ENCODE measurements around the gene OCA2.

The OCA2 gene

DNA sequence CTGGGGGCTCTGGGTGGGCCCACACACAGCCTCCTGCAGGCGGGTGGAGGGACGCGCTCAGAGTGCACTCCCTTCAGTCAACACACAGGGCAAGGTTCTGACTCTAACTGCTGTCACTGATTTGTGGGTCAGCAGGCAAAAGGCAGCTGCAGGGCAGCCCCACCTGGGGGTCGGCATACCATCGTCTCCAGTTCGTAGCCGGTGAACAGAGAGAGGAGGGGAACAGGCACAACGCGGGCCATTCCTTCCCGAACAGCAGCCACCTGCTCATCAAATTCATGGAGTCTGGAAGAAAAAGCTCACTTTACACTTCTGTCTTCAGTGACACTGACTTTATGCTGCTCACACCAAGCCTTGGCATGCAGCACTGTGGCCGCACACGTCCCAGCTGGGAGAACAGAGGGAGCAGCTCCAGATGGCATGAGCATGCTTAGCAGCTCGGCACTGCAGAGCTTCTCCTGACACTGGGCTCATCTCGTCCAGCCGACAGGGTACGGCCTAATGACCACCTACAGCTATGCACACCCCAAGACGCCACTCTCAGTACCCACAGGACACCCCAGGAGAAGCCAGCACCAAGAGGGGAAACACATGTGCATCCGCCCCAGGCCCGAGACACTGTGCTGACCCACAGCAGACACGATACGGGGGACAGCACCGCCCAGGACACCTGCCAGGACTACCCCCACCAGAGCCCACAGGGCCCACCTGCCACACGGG lies 14.4 kb upstream of the OCA2 start:
- DNase-seq (ENCODE audit: insufficient read length, low spot score), result no peak
- TF ChIP-seq, protein P1, sequence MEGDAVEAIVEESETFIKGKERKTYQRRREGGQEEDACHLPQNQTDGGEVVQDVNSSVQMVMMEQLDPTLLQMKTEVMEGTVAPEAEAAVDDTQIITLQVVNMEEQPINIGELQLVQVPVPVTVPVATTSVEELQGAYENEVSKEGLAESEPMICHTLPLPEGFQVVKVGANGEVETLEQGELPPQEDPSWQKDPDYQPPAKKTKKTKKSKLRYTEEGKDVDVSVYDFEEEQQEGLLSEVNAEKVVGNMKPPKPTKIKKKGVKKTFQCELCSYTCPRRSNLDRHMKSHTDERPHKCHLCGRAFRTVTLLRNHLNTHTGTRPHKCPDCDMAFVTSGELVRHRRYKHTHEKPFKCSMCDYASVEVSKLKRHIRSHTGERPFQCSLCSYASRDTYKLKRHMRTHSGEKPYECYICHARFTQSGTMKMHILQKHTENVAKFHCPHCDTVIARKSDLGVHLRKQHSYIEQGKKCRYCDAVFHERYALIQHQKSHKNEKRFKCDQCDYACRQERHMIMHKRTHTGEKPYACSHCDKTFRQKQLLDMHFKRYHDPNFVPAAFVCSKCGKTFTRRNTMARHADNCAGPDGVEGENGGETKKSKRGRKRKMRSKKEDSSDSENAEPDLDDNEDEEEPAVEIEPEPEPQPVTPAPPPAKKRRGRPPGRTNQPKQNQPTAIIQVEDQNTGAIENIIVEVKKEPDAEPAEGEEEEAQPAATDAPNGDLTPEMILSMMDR (IDR thresholded peaks at IDR 0.05; ENCODE audit: insufficient read depth, missing control alignments), result no peak
- no peak for FAIRE-seq

DNA sequence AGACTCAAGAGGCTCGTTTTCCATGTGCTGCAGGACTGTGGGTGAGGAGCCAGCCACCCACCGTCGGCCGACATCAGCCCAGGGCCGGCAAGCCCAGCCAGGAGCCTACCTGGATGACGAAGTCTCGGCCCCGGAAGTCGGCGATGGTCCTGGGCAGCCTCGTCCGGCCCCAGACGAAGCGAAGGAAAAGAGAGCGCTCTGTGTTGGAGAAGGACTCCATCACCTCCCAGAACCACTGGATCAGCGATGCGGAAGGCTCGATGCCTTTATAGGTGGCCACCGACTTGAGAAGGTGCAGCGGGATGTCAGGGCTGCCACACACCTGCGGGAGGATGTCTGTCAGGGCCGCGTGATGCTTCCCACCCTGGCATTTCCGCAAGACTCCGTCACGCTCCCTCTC lies 13.8 kb upstream of the OCA2 start:
- FAIRE-seq, result no peak
- TF ChIP-seq, protein P1 (IDR thresholded peaks at IDR 0.05; ENCODE audit: insufficient read depth, missing control alignments), result no peak
- DNase-seq (ENCODE audit: insufficient read length, low spot score), result no peak

DNA sequence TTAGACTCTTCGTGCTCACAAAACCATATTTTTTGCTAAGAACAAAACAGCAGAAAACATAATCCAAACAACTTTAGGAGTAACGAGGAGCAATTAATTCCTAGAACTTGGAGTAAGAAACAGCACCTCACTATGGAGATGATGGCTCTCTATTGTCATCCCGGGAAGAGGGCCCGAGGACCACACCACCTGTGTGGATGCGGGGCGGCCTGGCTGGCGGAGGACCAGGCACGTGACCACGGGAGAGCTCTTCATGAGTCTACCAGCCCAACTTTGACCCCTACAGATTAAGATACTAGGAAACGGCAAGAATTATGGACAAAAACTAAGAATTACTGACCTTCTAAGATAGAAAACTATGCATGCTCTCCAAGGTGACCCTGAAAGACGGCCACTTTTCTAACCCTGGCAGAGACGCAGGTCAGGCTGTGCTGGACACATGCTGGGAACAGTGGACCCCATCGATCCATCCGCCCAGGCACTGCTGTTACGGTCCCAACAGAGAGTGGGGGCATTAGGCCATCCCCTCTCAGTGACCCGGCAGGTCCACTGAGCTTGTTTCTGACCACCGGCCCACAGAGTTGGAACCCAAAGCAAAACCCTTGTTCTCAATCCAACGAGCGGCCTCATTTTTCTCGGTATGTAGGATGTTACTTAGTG lies 13.1 kb upstream of the OCA2 start:
- FAIRE-seq (no peak), DNase-seq (ENCODE audit: insufficient read length, low spot score) (no peak)
- TF ChIP-seq, protein P1 (IDR thresholded peaks at IDR 0.05; ENCODE audit: insufficient read depth, missing control alignments), result no peak

DNA sequence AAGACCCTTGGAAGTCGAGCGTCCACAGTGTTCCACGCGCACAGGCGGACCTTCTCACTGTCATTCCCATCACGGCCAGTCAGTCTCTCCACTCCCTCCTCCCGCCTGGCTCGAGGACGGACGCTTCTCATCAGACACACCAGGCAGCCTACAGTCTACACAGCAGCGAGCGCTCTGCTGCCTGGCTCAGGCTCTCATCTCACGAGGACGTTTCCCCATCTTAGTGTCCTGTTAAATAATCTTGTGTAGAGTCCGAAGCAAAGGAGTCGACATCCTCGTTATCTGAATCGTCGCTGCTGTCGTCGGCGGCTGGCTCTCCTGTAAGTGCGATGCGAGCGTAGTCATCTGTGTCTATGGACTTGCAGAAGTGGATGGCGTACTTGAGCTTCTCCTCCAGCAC lies 12.4 kb upstream of the OCA2 start:
- no peak for FAIRE-seq
- DNase-seq (ENCODE audit: insufficient read length, low spot score), result no peak
- TF ChIP-seq, protein P1 (IDR thresholded peaks at IDR 0.05; ENCODE audit: insufficient read depth, missing control alignments), result no peak

DNA sequence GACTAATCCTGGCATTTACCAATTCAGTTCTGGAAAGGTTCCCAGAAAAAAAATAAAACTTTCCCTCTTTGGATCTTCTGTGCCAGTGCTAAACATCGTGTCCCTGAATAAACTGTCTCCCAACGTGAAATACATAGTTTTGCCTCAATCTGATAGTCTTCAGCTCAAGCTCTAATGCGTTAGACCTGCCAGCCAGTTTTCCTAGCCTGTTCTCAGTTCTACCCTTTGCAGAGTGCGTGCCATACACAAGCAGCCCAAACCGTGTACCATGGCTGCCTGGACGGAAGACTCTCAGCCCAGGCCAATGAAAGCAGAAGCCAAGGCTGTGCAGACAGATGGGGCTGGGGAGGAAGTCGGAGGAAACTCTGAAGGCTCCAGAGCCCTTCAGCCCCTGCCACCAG lies 11.4 kb upstream of the OCA2 start:
- DNase-seq (ENCODE audit: insufficient read length, low spot score) (peak; percentile 48), FAIRE-seq (no peak)
- TF ChIP-seq, protein P1 (IDR thresholded peaks at IDR 0.05; ENCODE audit: insufficient read depth, missing control alignments), result no peak

- TF ChIP-seq, protein P1 (IDR thresholded peaks at IDR 0.05; ENCODE audit: insufficient read depth, missing control alignments), result no peak
- DNase-seq (ENCODE audit: insufficient read length, low spot score) (no peak), FAIRE-seq (no peak)
Observed at GRCh38 chr15:28109626-28110455, 10.7 kb upstream of the OCA2 start.

All from D721Med (cell line).